Measurements from ENCODE around the gene APOF. TPM values are rescaled to one million over a fixed set of nuclear protein-coding genes. Genes with fewer than 3 reads are reported as not detected.

APOF gene
- total RNA-seq, 1 experiment from 2014 or later: not detected

DNA sequence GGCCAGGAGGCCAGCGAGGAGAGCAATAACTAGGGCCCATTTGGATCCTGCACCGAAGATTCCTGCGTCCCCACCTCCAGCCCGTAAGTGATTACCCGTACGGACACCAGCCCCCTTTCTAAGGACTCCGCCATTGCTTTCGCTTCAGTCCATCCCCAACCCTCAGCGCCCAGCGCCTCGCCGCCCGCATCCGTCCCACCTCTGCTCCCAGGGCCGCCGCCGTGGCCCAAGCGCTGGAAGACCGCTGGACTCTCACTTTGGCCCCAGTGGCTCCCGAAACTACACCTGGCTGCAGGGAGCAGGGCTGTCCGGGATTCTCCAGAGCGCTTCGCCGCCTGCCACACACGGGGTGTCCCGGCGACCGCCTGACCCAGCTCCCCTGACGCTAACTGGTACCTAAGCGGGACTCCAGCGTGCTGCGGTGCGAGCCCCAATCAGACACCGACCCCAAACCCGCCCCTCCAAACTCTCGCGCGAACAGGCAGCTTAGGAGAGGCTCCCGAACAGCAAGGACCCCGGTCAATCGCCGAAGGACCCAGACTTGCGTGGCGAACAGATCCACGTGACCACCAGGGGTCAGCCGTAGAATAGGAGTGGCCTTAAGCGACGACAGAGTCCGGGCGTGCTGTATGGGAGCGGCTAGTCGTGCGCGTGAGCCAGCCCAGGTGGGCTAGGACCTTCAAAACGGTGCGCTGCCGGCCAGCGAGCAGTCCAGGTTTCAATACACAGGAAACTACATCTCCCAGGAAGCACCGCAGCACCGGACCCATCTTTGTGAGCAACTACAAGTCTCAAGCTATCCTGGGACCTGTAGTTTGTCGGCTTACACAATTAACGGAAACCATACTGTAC, 46.8 kb downstream of the APOF start, which contains the start of gene CNPY2:
Gene CNPY2 (minus strand): TSS at position 367 of the 852 bp plus-strand sequence. CDS start 771 bp downstream, outside the sequence.
- H3K36me3 Mint-ChIP-seq (ENCODE audit: insufficient read depth, unreplicated experiment): peaks cover 51% of the 10 kb centered on the region
- H3K4me3 Mint-ChIP-seq (ENCODE audit: low read depth, unreplicated experiment): peak within 1 kb of the TSS; percentile 100
- no peaks in the 10 kb centered on the region for H3K27me3 Mint-ChIP-seq (ENCODE audit: unreplicated experiment)
- CTCF ChIA-PET: interaction anchor here (0.6 to 2.2 kb wide), 8 partner anchors 11 to 572 kb away, joined by 3 to 22 read pairs (median 4); partner anchors contain the start of genes PAN2, RNF41 and STAT2
- no peak for TF ChIP-seq CTCF (IDR thresholded peaks at IDR 0.05; ENCODE audit: unreplicated experiment)
- intact Hi-C loops (cut with micrococcal nuclease; ENCODE audit: unreplicated experiment): loop anchor here (1.0 kb wide), 2 partner anchors 17 to 148 kb away; partner anchors contain the start of gene PAN2
- DNase-seq: peak; percentile 98
- no peaks in the 10 kb centered on the region for H3K9me3 Mint-ChIP-seq (ENCODE audit: low read depth, unreplicated experiment)
- H3K4me1 Mint-ChIP-seq (ENCODE audit: low read depth, unreplicated experiment): no peaks in the 10 kb centered on the region
- peak within 1 kb of the TSS; percentile 99 for H3K27ac Mint-ChIP-seq (ENCODE audit: unreplicated experiment)
- BruUV-seq (replicated peaks): no TSS peak

- no peaks in the 10 kb centered on the region for H3K27me3 Mint-ChIP-seq (ENCODE audit: unreplicated experiment)
- intact Hi-C loops (cut with micrococcal nuclease; ENCODE audit: unreplicated experiment): no loop called here
- no peaks in the 10 kb centered on the region for H3K9me3 Mint-ChIP-seq (ENCODE audit: low read depth, unreplicated experiment)
- no peak for TF ChIP-seq CTCF (IDR thresholded peaks at IDR 0.05; ENCODE audit: unreplicated experiment)
- H3K4me3 Mint-ChIP-seq (ENCODE audit: low read depth, unreplicated experiment): peak overlapping the region; percentile 100
- BruUV-seq (replicated peaks): TSS peak; percentile 74
- no peaks in the 10 kb centered on the region for H3K4me1 Mint-ChIP-seq (ENCODE audit: low read depth, unreplicated experiment)
- peaks cover 57% of the 10 kb centered on the region for H3K36me3 Mint-ChIP-seq (ENCODE audit: insufficient read depth, unreplicated experiment)
- CTCF ChIA-PET: interaction anchor here (1.0 to 2.2 kb wide), 6 partner anchors 11 to 149 kb away, joined by 3 to 22 read pairs (median 8); partner anchors contain the start of genes PAN2, RNF41 and STAT2
- peak overlapping the region; percentile 99 for H3K27ac Mint-ChIP-seq (ENCODE audit: unreplicated experiment)
- DNase-seq: no peak
Observed at GRCh38 chr12:56315249-56315621, 47.4 kb downstream of the APOF start.

- no peak for DNase-seq
- Mint-ChIP-seq H3K36me3 (ENCODE audit: insufficient read depth, unreplicated experiment) (peaks cover 82% of the 10 kb centered on the region), H3K27me3 (ENCODE audit: unreplicated experiment) (no peaks in the 10 kb centered on the region), H3K4me3 (ENCODE audit: low read depth, unreplicated experiment) (no peak overlapping the region), H3K9me3 (ENCODE audit: low read depth, unreplicated experiment) (no peaks in the 10 kb centered on the region), H3K27ac (ENCODE audit: unreplicated experiment) (no peak overlapping the region), H3K4me1 (ENCODE audit: low read depth, unreplicated experiment) (no peaks in the 10 kb centered on the region)
- no TSS peak for BruUV-seq (replicated peaks)
- CTCF ChIA-PET: no interaction called here
- intact Hi-C loops (cut with micrococcal nuclease; ENCODE audit: unreplicated experiment): no loop called here
- TF ChIP-seq CTCF (IDR thresholded peaks at IDR 0.05; ENCODE audit: unreplicated experiment): no peak
Observed at GRCh38 chr12:56311003-56311402, 51.7 kb downstream of the APOF start.

Other genes starting within 250 kb of the APOF start
- 2,379 and 2,426 TPM in 2 replicates for gene RPL41, start 246.2 kb downstream of the APOF start, total RNA-seq (2022)
- gene ZC3H10, start 244.6 kb downstream of the APOF start, total RNA-seq (2022): 6.6 and 8.2 TPM in 2 replicates
- gene ESYT1, start 234.6 kb downstream of the APOF start, total RNA-seq (2022): 72.7 and 91.1 TPM in 2 replicates
- gene MYL6B, start 210.3 kb downstream of the APOF start, total RNA-seq (2022): 52.4 and 53.7 TPM in 2 replicates
- gene MYL6, start 204.5 kb downstream of the APOF start, total RNA-seq (2022): 1,037 and 1,130 TPM in 2 replicates
- 143 and 150 TPM in 2 replicates for gene SMARCC2, start 173.4 kb downstream of the APOF start, total RNA-seq (2022)
- gene RNF41, start 140.9 kb downstream of the APOF start, total RNA-seq (2022): 42.6 and 43.9 TPM in 2 replicates
- gene NABP2, start 138.5 kb downstream of the APOF start, total RNA-seq (2022): 55.5 and 63.3 TPM in 2 replicates
- 0.98 TPM in 1 of 2 replicates, not detected in the other for gene SLC39A5, start 132.8 kb downstream of the APOF start, total RNA-seq (2022)
- gene ANKRD52, start 104.5 kb downstream of the APOF start, total RNA-seq (2022): 45.3 and 50.6 TPM in 2 replicates
- gene COQ10A, start 95.9 kb downstream of the APOF start, total RNA-seq (2022): 10.7 and 11.4 TPM in 2 replicates
- 212 and 254 TPM in 2 replicates for gene CS, start 62.5 kb downstream of the APOF start, total RNA-seq (2022)
- gene CNPY2, start 46.9 kb downstream of the APOF start, total RNA-seq (2022): 228 and 236 TPM in 2 replicates
- 53.5 and 72.5 TPM in 2 replicates for gene PAN2, start 28.9 kb downstream of the APOF start, total RNA-seq (2022)
- 1.8 and 2.9 TPM in 2 replicates for gene IL23A, start 24.0 kb downstream of the APOF start, total RNA-seq (2022)
- 127 and 214 TPM in 2 replicates for gene STAT2, start 2.8 kb downstream of the APOF start, total RNA-seq (2022)
- gene TIMELESS, start 86.6 kb upstream of the APOF start, total RNA-seq (2022): 44.4 and 48.6 TPM in 2 replicates
- gene MIP, start 91.8 kb upstream of the APOF start, total RNA-seq (2022): not detected in 2 replicates
- 6.1 and 6.6 TPM in 2 replicates for gene SPRYD4, start 105.7 kb upstream of the APOF start, total RNA-seq (2022)
- 1.9 and 2.7 TPM in 2 replicates for gene GLS2, start 125.3 kb upstream of the APOF start, total RNA-seq (2022)
- 96.4 and 105 TPM in 2 replicates for gene RBMS2, start 159.0 kb upstream of the APOF start, total RNA-seq (2022)